Gastrocnemius medialis (tissue), 4 donors: ENCODE results near the gene SHC1.

Experiments
- POLR2A ChIP-seq, 2 donors: fragments of 450-650 bp; IDR thresholded peaks; one replicate each; pipeline ENCODE4 v1.6.1; 2017; ENCODE audit warnings: antibody characterized with exemption in 2 of 2, mild to moderate bottlenecking in 2 of 2, moderate library complexity in 2 of 2
- TF ChIP-seq, protein P1 (sequence below), 5 experiments: fragments of 450-650 bp in 3 of 5; fragments of 200-600 bp in 2 of 5; sonication (generic) in 2 of 5; IDR thresholded peaks in 4 of 5; conservative IDR thresholded peaks in 1 of 5; 1 replicate in 4 of 5; 2 replicates in 1 of 5; pipeline ENCODE4 v1.5.1; 2016 to 2019; ENCODE audit warnings: antibody characterized with exemption in 5 of 5, mild to moderate bottlenecking in 3 of 5, moderate library complexity in 3 of 5

GRCh38 chr1:154992721-154993571, 22.4 kb upstream of the SHC1 start:
- TF ChIP-seq, protein P1, sequence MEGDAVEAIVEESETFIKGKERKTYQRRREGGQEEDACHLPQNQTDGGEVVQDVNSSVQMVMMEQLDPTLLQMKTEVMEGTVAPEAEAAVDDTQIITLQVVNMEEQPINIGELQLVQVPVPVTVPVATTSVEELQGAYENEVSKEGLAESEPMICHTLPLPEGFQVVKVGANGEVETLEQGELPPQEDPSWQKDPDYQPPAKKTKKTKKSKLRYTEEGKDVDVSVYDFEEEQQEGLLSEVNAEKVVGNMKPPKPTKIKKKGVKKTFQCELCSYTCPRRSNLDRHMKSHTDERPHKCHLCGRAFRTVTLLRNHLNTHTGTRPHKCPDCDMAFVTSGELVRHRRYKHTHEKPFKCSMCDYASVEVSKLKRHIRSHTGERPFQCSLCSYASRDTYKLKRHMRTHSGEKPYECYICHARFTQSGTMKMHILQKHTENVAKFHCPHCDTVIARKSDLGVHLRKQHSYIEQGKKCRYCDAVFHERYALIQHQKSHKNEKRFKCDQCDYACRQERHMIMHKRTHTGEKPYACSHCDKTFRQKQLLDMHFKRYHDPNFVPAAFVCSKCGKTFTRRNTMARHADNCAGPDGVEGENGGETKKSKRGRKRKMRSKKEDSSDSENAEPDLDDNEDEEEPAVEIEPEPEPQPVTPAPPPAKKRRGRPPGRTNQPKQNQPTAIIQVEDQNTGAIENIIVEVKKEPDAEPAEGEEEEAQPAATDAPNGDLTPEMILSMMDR (IDR thresholded peaks at IDR 0.05 in 4 of 5, conservative IDR thresholded peaks at IDR 0.05 in 1 of 5), result no peak
- TF ChIP-seq POLR2A (IDR thresholded peaks at IDR 0.05), result no peak
